ENCODE measurements around the gene PDZD4. TPM values are rescaled to one million over a fixed set of nuclear protein-coding genes. Genes with fewer than 3 reads are reported as not detected.

Gene PDZD4
- total RNA-seq, 3 donors from 2014 or later, result 0.81 to 1.4 (median 1.4) TPM

DNA sequence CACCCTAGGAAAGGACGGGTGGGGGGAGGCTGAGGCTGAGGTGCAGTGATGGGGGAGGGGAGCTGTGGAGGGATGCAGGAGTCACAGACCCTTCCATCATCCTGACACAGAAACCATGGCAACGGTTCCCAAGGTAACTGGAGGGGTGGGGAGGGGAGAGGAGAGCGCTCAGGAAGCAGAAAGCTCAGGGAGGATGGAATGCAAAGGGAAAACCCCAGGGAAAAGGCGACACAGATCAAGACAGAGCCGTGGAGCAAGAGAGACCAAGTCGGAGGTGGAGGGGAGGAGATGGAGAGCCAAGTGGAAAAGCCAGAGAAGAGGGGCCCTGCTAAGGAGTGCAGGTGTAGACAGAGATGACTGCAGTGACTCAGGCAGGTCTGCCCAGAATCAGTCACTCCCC lies 41.1 kb upstream of the PDZD4 start:
- ATAC-seq (no peak), DNase-seq (no peak)
- H3K9me3 Mint-ChIP-seq, result no peaks in the 10 kb centered on the region
- H3K27me3 Mint-ChIP-seq (ENCODE audit: low read depth), result peaks cover 11% of the 10 kb centered on the region
- no peak overlapping the region for H3K4me3 Mint-ChIP-seq
- H3K4me1 Mint-ChIP-seq (ENCODE audit: low read depth), result peaks cover 2% of the 10 kb centered on the region
- H3K36me3 Mint-ChIP-seq (ENCODE audit: insufficient read depth), result no peaks in the 10 kb centered on the region

DNA sequence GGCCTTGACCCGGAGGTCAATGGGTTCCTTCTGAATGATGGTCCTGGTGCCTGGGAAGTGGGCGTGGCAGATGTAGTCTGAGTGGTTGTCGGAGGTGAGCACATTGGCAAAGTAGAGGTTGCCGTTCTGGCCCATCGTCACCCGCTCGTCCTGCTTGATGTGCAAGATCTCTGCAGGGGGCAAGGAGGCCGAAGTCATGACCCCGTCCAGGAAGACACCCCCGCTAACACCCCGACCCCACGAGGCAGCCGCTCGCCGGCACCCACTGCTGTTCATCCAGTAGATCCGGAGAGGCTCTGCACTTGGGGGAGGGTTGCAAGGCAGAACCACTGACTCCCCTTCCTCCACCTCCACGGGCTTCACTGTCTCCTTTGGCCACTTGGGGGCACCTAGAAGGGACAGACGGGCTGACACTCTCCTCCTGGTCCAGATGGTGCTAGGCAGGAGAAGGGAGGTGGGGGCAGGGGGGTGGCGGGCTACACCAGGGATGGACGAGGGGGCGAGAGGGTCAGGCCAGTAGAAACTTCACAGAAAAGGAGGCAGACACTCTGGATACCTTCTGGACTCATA lies 40.5 kb upstream of the PDZD4 start:
- peaks cover 7% of the 10 kb centered on the region for H3K27me3 Mint-ChIP-seq (ENCODE audit: low read depth)
- no peaks in the 10 kb centered on the region for H3K4me1 Mint-ChIP-seq (ENCODE audit: low read depth)
- ATAC-seq (no peak), DNase-seq (no peak)
- no peaks in the 10 kb centered on the region for H3K9me3 Mint-ChIP-seq
- H3K4me3 Mint-ChIP-seq, result no peak overlapping the region
- H3K36me3 Mint-ChIP-seq (ENCODE audit: insufficient read depth), result no peaks in the 10 kb centered on the region

DNA sequence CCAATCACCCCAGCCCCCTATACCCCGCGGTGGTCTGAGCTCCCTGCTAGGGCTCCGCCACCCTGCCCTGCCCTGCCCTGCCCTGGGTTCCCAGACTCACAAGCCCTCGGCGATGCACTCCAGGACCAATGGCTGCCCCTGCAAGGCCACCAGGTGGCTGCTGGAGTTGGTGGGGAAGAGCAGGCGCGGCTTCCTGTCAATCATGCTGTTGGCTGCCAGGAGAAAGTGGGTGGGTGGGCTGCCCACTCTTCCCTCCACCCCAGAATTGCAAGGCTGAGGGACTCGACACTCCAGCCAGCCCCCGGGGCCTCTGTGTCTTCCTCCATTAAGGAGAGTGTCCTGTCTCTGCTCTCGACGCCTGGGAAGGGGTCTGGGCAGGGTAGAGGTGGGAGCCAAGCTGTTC lies 39.9 kb upstream of the PDZD4 start:
- DNase-seq (no peak), ATAC-seq (no peak)
- Mint-ChIP-seq H3K36me3 (ENCODE audit: insufficient read depth) (no peaks in the 10 kb centered on the region), H3K4me3 (no peak overlapping the region), H3K4me1 (ENCODE audit: low read depth) (no peaks in the 10 kb centered on the region), H3K27me3 (ENCODE audit: low read depth) (peaks cover 5% of the 10 kb centered on the region), H3K9me3 (no peaks in the 10 kb centered on the region)

DNA sequence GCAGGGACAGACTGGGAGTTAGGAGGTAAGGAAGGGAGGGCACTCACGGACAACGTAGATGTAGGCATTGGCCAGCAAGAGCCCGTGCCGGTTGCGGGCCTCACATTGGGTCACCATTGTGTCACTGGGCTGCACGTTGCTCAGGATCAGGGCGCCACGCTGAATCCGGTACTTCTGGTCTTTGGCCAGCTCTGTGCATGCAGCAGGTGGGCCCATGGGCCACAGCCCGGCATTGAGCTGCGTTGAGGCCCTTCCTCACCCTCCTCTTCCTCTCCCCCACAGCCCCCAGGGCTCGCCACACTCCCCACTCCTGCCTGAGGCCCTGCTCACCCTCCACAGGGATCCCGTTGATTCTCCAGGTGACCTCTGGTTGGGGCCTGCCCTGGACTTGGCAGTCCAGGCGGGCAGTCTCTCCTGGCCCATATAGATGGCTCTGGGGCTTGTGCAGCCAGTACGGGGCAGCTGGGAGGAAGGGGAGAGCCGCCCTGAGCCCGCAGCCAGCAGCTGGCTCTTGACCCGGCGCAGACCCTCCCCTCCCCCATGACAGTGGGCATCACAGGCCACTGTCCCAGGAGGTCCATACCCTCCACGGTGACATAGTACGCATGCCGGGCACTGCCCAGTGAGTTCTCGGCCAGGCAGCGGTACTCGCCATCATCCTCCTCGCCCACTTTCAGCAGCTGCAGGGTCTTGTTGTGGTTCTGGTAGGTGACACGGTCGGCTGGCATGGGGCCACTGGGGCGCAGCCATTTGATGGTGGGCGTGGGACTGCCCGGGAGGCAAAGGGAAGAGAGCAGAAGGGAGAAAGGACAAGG lies 39.3 kb upstream of the PDZD4 start:
- Mint-ChIP-seq H3K36me3 (ENCODE audit: insufficient read depth) (no peaks in the 10 kb centered on the region), H3K9me3 (no peaks in the 10 kb centered on the region), H3K27me3 (ENCODE audit: low read depth) (peaks cover 5% of the 10 kb centered on the region), H3K4me3 (no peak overlapping the region), H3K4me1 (ENCODE audit: low read depth) (no peaks in the 10 kb centered on the region)
- DNase-seq (no peak), ATAC-seq (no peak)

DNA sequence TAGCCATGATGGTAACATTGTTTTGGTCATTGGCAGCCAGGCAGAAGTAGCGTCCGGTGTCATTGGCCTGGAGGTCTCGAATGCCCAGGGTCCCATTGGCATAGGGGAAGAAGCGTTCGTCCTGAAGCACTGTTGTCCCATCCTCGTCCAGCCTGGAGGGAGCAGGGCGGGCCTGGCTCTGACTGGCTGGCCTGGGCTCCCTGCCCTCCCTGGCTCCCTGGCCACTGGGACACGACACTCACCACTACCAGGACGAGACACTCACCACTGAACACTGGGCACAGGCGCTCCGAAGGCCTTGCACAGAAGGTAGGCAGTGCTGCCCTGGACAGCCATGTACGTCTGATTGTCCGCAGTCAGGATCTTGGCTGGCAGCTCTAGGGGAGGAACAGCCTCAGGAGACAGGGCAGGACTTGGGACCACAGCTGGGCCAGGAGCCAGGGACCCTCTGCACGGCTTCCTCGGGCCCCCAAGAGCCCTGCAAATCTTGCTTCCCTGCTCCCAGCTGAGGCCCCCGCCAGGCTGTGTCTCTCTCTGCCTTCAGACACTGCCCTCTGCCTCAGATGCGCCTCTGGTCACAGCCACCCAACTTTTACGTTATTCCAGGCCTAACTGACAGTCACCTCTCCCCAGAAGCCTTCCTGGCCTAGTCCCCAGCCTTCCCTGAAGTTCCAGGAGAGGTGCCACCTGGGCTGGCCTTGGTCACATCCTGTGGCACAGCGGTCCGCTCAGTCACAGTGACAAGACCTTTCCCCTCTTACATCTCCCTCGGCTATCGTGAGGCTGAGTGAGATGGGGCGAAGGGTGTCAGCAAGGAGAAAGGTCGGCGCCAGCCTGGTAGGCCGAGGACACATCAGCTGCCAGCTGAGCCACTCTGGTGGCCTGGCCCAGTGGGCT lies 38.5 kb upstream of the PDZD4 start:
- Mint-ChIP-seq H3K9me3 (no peaks in the 10 kb centered on the region), H3K4me3 (no peak overlapping the region), H3K4me1 (ENCODE audit: low read depth) (no peaks in the 10 kb centered on the region), H3K36me3 (ENCODE audit: insufficient read depth) (no peaks in the 10 kb centered on the region), H3K27me3 (ENCODE audit: low read depth) (peaks cover 5% of the 10 kb centered on the region)
- DNase-seq (no peak), ATAC-seq (no peak)

DNA sequence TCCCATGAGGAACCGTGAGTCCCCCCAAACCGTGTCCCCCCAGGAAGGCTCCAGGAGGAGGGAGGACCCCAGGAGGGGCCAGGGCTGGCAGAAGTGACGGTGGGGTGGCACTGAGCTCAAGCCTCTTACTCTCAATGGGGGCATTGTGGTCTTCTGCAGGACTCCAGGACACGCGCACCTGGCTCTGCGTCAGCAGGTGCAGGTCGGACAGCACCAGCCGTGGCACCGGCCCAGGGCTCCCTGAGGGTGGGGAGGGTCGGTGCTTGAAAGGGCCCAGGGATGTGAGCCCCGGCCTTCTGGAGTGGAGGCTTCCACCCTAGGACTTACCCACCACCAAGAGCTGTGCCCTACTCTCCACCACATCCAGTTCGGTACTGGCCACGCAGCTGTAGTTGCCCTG lies 37.3 kb upstream of the PDZD4 start:
- Mint-ChIP-seq H3K27me3 (ENCODE audit: low read depth) (peaks cover 5% of the 10 kb centered on the region), H3K4me3 (no peak overlapping the region), H3K36me3 (ENCODE audit: insufficient read depth) (no peaks in the 10 kb centered on the region), H3K9me3 (no peaks in the 10 kb centered on the region), H3K4me1 (ENCODE audit: low read depth) (no peaks in the 10 kb centered on the region)
- ATAC-seq (no peak), DNase-seq (no peak)

DNA sequence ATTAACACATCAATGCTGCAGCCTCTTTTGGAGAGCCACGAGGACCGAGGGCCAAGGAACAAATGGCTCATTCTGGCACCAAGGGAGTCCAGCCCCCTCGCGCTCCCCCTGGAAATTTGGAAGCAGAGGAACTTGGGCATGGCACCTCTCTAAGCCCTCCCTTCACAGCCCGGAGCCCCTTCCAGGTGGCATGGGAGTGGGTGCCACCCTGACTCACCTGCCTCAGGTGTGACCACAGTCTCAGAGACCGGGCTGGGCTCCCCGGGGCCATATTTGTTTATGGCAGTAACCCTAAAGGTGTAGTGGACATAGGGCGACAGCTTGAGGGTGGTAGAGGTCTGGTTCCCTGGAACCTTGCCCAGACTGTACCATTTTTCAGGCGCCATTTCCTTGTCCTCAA lies 36.8 kb upstream of the PDZD4 start:
- no peak for ATAC-seq

DNA sequence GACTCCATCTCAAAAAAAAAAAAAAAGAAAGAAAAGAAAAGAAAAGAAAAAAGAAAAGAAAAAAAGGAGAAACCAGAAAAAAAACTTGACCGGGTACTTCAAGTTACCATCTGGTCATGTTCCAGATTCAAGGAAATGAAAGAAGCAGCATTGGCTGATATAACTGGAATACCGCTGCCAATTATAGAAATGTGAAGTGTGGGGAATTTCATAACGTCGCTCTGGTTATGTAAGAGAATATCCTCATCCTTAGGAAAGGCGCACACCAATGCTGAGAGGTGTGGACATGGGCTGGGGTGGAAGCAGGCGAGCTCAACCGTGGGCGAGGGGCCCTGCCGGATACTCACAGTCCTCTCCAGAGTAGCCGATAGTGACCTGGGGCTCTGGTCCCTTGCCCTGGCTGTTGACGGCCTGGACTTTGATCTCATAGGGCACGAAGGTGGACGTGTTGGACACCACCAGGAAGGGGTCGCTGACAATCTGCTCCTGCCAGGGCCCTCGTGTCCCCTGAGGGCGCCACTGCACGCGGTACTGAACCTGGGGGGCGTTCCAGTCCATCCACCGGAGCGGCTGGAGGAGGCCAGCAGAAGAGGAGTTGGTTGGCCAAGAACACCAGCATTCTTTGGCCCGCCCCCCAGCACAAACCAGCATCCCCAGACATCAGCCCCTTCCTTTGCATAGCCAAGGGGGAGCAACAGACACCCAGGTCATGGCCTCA lies 36.1 kb upstream of the PDZD4 start:
- Mint-ChIP-seq H3K9me3 (no peaks in the 10 kb centered on the region), H3K4me3 (no peak overlapping the region), H3K36me3 (ENCODE audit: insufficient read depth) (no peaks in the 10 kb centered on the region), H3K27me3 (ENCODE audit: low read depth) (peaks cover 1% of the 10 kb centered on the region), H3K4me1 (ENCODE audit: low read depth) (no peaks in the 10 kb centered on the region)
- ATAC-seq (no peak), DNase-seq (no peak)

More for the DNA sequence above, 36.8 kb upstream of the PDZD4 start:
- Mint-ChIP-seq H3K4me1 (ENCODE audit: low read depth) (no peaks in the 10 kb centered on the region), H3K27me3 (ENCODE audit: low read depth) (peaks cover 2% of the 10 kb centered on the region), H3K4me3 (no peak overlapping the region), H3K9me3 (no peaks in the 10 kb centered on the region), H3K36me3 (ENCODE audit: insufficient read depth) (no peaks in the 10 kb centered on the region)
- DNase-seq, result no peak

DNA sequence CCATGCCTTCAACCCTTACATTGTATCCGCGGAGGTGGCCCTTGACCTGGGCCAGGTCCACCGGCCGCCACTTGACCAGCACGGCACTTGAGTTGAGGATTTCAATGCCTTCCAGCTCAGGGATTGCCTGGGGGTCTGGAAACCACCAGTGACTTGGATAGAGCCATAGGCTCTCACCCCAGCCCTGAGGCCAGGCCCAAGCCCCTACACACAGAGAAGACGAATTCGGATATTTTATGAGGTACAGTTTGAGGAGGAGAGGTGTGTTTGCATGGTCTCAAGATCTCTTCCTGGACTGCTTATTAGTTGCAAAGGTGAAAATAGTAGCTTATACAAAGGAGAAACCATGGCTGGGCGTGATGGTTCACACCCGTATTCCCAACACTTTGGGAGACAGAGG lies 35.3 kb upstream of the PDZD4 start:
- DNase-seq, result no peak
- H3K36me3 Mint-ChIP-seq (ENCODE audit: insufficient read depth), result no peaks in the 10 kb centered on the region
- no peaks in the 10 kb centered on the region for H3K4me1 Mint-ChIP-seq (ENCODE audit: low read depth)
- H3K4me3 Mint-ChIP-seq, result no peak overlapping the region
- no peaks in the 10 kb centered on the region for H3K9me3 Mint-ChIP-seq
- no peak for ATAC-seq
- no peaks in the 10 kb centered on the region for H3K27me3 Mint-ChIP-seq (ENCODE audit: low read depth)

DNA sequence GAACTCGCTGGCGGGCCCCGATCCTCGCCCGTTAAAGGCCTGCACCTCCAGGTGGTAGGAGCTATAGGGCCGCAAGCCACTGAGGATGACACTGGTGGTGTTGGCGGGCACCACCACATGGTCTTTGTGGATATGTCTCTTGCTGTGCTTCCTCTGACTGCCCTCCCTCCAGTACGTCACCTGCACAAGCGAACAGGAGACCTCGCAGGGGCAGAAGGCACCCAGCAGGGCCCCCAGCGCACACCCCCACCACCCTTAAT lies 34.9 kb upstream of the PDZD4 start:
- Mint-ChIP-seq H3K36me3 (ENCODE audit: insufficient read depth) (no peaks in the 10 kb centered on the region), H3K27me3 (ENCODE audit: low read depth) (no peaks in the 10 kb centered on the region), H3K4me1 (ENCODE audit: low read depth) (no peaks in the 10 kb centered on the region), H3K4me3 (no peak overlapping the region), H3K9me3 (no peaks in the 10 kb centered on the region)
- ATAC-seq (no peak), DNase-seq (no peak)

DNA sequence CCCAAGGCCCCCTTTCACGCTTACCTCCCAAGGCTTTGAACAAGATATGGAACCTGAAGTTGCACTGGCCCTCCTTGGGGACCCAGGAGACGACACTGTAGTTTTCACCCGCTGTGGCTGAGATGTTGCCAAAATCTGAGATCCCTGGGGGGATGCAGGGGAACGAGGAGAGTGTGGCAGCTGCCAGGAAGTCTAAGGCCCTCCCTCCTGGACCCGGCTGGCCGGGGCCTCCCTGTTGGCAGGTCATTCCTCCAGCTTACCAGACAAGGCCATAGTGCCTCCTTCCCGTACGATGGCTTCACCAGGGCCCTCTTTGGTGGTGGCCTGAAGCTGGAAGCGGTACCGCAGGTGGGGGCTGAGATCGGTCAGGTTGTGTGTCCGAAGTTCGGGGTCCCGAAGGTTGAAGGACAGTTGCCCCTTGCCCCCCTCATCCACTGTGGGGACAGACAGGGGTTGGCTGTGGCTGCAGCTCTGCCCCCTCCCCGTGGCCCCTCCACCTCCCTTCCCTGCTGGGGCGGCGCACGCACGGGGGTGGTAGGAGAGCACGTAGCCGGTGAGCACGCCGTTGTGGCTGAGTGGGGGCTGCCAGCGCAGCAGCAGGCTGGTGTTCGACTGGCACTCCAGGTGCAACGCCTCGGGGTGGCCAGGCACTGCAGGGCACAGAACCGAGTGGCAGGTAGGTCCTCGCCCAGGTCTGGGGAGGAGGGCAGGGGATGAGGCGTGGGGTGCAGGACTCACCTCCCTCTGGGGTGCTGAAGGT lies 34.4 kb upstream of the PDZD4 start:
- Mint-ChIP-seq H3K4me3 (no peak overlapping the region), H3K27me3 (ENCODE audit: low read depth) (no peaks in the 10 kb centered on the region), H3K36me3 (ENCODE audit: insufficient read depth) (no peaks in the 10 kb centered on the region), H3K9me3 (no peaks in the 10 kb centered on the region), H3K4me1 (ENCODE audit: low read depth) (no peaks in the 10 kb centered on the region)
- no peak for ATAC-seq
- no peak for DNase-seq

DNA sequence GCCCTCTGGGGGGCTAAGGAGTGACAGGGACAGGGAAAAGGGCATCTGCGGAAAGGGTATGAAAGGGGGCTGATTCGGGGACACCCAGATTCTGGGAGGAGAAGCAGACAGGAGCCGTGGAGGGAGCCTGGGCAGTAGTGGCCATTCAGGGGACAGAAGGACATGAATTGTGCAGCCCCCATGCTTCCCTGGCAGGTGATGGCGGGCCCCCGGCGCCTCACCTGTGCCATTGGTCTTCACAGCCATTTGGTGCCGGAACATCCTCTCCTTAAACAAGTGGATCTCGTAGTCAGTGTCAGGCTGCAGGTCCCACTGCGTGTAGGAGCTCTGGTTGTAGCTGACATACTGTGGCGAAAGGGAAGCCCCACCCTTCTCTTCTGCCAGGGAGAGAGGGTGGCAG lies 33.8 kb upstream of the PDZD4 start:
- Mint-ChIP-seq H3K9me3 (no peaks in the 10 kb centered on the region), H3K4me3 (no peak overlapping the region), H3K27me3 (ENCODE audit: low read depth) (no peaks in the 10 kb centered on the region), H3K4me1 (ENCODE audit: low read depth) (no peaks in the 10 kb centered on the region), H3K36me3 (ENCODE audit: insufficient read depth) (no peaks in the 10 kb centered on the region)
- DNase-seq, result no peak
- ATAC-seq, result no peak

DNA sequence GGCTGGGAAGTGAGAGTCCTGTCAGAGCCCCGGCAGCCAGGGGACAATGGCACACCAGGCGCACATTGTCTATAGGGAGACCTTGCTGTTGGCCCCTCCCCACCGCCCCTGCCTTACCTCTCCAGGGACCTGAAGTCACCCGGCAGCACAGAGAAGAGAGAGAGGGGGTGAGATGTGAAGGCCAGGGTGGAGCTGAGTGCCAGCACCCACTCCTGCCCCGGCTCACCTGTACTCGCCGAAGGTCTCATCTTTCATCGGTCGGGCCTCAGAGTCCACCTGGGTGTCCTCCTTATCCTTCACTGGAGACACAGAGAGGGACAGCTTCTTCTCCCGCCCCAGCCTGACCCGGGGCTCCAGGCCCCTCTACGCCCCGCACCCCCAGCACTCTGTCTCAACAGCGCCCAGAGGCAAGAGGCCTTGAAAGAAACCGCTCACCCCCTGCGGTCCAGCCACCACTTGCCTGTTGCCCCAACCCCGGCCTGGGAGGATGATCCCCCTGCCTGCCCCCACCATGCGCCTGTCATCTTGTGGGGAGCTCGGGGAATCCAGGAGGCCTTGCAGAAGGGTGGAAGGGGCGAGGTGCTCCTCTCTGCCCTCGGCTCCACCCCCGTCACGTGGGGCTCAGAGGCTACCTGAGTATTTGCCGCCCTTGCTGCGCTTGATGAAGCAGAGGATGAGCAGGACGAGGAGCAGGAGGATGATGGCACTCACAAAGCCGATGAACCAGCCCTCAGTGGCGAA lies 33.1 kb upstream of the PDZD4 start:
- Mint-ChIP-seq H3K36me3 (ENCODE audit: insufficient read depth) (no peaks in the 10 kb centered on the region), H3K9me3 (no peaks in the 10 kb centered on the region), H3K4me3 (no peak overlapping the region), H3K4me1 (ENCODE audit: low read depth) (no peaks in the 10 kb centered on the region), H3K27me3 (ENCODE audit: low read depth) (no peaks in the 10 kb centered on the region)
- no peak for DNase-seq
- ATAC-seq, result no peak
